ENCODE data around the gene GIPC1.
"Not testable (repeated sequence)": the region's sequence is repeated elsewhere in the genome, so short reads cannot be mapped to it uniquely, and the experiment has no call there.

Gene GIPC1

GRCh38 chr19:14517840-14518505 lies 22.0 kb upstream of the GIPC1 start, which contains the start of gene DNAJB1:
TSS of gene DNAJB1 (minus strand) at chr19:14518397. CDS start at chr19:14518349, 48 bp downstream.
- DNase-seq (ENCODE audit: low read depth in 1 of 2, low spot score in 1 of 2), result peak in 1 of 2 donors; percentile 44

- no peak for DNase-seq (ENCODE audit: low read depth in 1 of 2, low spot score in 1 of 2)
Measured at GRCh38 chr19:14517446-14517839, 21.5 kb upstream of the GIPC1 start.

GRCh38 chr19:14516746-14517438 lies 21.0 kb upstream of the GIPC1 start:
- no peak for DNase-seq (ENCODE audit: low read depth in 1 of 2, low spot score in 1 of 2)

- no peak for DNase-seq (ENCODE audit: low read depth in 1 of 2, low spot score in 1 of 2)
Measured at GRCh38 chr19:14516048-14516534, 20.2 kb upstream of the GIPC1 start.

- DNase-seq (ENCODE audit: low read depth in 1 of 2, low spot score in 1 of 2), result no peak
Measured at GRCh38 chr19:14515501-14516047, 19.6 kb upstream of the GIPC1 start.

- DNase-seq (ENCODE audit: low read depth in 1 of 2, low spot score in 1 of 2), result no peak
Measured at GRCh38 chr19:14514215-14514863, 18.4 kb upstream of the GIPC1 start.

GRCh38 chr19:14512406-14512961 lies 16.6 kb upstream of the GIPC1 start:
- DNase-seq (ENCODE audit: low read depth in 1 of 2, low spot score in 1 of 2), result no peak

GRCh38 chr19:14511229-14511593 lies 15.3 kb upstream of the GIPC1 start:
- no peak for DNase-seq (ENCODE audit: low read depth in 1 of 2, low spot score in 1 of 2)

- DNase-seq (ENCODE audit: low read depth in 1 of 2, low spot score in 1 of 2), result no peak
Measured at GRCh38 chr19:14510311-14511228, 14.6 kb upstream of the GIPC1 start.

GRCh38 chr19:14507704-14508542 lies 12.0 kb upstream of the GIPC1 start:
- no peak for DNase-seq (ENCODE audit: low read depth in 1 of 2, low spot score in 1 of 2)

GRCh38 chr19:14505488-14506239 lies 9.7 kb upstream of the GIPC1 start:
- peak; percentile 42 to 51 for DNase-seq (ENCODE audit: low read depth in 1 of 2, low spot score in 1 of 2)

GRCh38 chr19:14504575-14504974 lies 8.6 kb upstream of the GIPC1 start:
- DNase-seq (ENCODE audit: low read depth in 1 of 2, low spot score in 1 of 2), result not testable (repeated sequence)

- DNase-seq (ENCODE audit: low read depth in 1 of 2, low spot score in 1 of 2), result no peak
Measured at GRCh38 chr19:14503285-14503684, 7.4 kb upstream of the GIPC1 start.

GRCh38 chr19:14502334-14503092 lies 6.6 kb upstream of the GIPC1 start:
- DNase-seq (ENCODE audit: low read depth in 1 of 2, low spot score in 1 of 2), result no peak

- no peak for DNase-seq (ENCODE audit: low read depth in 1 of 2, low spot score in 1 of 2)
Measured at GRCh38 chr19:14497228-14497921, 1.4 kb upstream of the GIPC1 start.

- no peak for DNase-seq (ENCODE audit: low read depth in 1 of 2, low spot score in 1 of 2)
Measured at GRCh38 chr19:14496834-14497227, 904 bp upstream of the GIPC1 start.

- no peak for DNase-seq (ENCODE audit: low read depth in 1 of 2, low spot score in 1 of 2)
Measured at GRCh38 chr19:14495672-14496028, 277 bp downstream of the GIPC1 start.

Measured in activated CD4-positive, alpha-beta T cell treated with anti-CD3 and anti-CD28 coated beads, Interleukin-2, amount 50 U/mL, for 24 hours (primary cell).